Measurements from ENCODE around the gene MTCL1.
A peak's percentile ranks its signal among the peaks of the same experiment; 100 is the strongest.

Gene MTCL1

DNA sequence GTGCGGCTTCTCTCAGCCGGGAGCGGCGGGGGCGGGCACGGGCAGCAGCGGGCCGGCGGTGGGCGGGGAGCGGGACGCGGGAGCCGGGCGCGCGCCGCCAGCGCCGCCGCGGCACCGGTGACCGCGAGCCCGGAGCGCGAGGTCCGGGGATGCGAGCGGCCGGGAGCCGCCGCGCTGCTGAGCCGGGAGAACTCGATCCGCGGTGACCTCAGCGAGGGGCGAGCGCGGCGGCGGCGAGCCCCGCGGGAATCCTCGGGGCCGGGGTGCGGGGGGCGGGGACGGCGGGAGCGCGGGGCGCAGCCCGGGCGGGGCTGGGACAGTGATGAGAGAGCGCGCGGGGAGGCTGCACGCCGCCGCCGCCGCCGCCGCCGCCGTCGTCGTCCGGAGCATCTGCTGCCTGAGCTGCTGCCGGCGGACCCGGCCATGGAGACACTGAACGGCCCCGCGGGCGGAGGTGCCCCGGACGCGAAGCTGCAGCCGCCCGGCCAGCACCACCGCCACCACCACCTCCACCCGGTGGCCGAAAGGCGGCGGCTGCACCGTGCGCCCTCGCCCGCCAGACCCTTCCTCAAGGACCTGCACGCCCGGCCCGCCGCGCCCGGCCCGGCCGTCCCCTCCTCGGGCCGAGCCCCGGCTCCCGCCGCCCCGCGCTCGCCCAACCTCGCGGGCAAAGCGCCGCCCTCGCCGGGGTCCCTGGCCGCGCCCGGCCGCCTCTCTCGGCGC, at the start of gene MTCL1:
MTCL1 (plus strand) TSS at position 319 of the 723 bp plus-strand sequence; CDS start at position 424, 105 bp downstream.
- peaks cover 55% of the 10 kb centered on the region for H3K4me1 ChIP-seq
- peaks cover 24% of the 10 kb centered on the region for H3K27me3 ChIP-seq

DNA sequence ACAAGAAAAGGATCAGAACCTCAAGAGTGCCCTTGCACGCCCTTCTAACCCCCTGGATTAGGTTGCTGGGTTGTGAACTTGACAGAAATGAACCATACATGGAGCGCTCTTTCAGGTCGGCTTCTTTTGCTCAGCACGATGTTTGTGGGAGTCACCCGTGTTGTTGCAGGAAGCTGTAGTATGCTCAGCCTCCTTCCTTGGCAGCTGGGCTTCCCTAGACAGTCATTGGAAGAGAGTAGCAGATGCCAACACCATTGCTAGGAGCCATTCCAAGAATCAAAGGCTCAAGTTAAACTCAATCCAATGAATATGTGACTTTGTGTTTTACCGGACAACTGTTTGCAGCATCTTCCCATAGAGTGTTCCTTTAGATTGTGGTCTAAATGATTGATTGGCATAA, 49.1 kb upstream of the MTCL1 start:
- no peak for TF ChIP-seq Cebpa-rat (IDR thresholded peaks at IDR 0.05)
- Histone ChIP-seq H3K9me3 (no peaks in the 10 kb centered on the region), H3K27me3 (no peaks in the 10 kb centered on the region), H3K36me3 (no peaks in the 10 kb centered on the region), H4K20me1 (no peaks in the 10 kb centered on the region), H3K4me2 (peak overlapping the region; percentile 10; the same call in 1 of the 2 replicates), H3K9ac (no peak overlapping the region), H3K4me3 (no peak overlapping the region), H3K27ac (no peak overlapping the region), H3K4me1 (peaks cover 30% of the 10 kb centered on the region)

More for the DNA sequence above, at the start of gene MTCL1:
- peak within 1 kb of the TSS; percentile 99 for H3K9ac ChIP-seq
- H3K9me3 ChIP-seq = no peaks in the 10 kb centered on the region
- H3K4me2 ChIP-seq = peak within 1 kb of the TSS; percentile 99
- H3K36me3 ChIP-seq = peaks cover 29% of the 10 kb centered on the region; the same call in 1 of the 2 replicates
- peak within 1 kb of the TSS; percentile 99 for H3K4me3 ChIP-seq
- peaks cover 84% of the 10 kb centered on the region for H4K20me1 ChIP-seq
- no peak for TF ChIP-seq Cebpa-rat (IDR thresholded peaks at IDR 0.05)
- H3K27ac ChIP-seq = peak within 1 kb of the TSS; percentile 97

DNA sequence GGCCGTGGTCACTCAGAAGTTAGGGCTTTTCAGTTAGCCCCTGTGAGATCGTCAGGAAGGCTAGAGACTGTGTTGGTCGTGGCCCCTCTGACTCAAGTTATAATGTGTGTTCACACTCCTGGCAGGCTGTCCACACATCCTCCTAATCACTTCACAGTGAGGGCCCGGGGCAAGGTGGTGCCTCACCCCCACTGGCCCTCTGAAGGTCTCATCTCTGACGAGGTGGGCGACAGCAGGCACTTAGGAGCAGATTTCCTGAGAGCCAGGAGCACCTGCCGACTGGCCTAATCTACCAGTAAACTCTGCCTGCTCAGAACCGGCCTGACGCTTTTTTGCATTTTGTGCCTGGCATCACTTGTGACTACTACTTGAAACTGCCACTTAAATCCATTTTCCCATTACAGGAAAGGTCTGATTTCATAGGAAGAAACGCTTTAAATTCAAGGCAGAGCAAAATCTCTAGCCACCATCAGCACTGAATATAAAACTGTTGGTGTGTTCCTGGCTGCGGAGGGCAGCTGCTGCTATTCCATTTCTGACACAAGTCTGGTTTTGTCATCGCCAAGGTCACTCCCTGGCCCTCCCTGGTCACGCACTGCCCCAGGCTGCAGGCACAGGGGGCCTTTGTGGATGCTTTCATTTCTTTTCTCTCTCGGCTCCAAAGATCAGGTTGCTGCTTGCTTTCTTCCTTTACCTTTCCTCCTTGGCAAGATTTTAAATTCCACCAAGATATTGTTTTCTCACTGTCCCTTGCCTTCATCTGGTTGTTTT, 48.1 kb upstream of the MTCL1 start:
- TF ChIP-seq Cebpa-rat (IDR thresholded peaks at IDR 0.05) = no peak
- Histone ChIP-seq H3K4me3 (no peak overlapping the region), H3K9me3 (no peaks in the 10 kb centered on the region), H3K9ac (no peak overlapping the region), H3K36me3 (no peaks in the 10 kb centered on the region), H3K27ac (no peak overlapping the region), H3K4me1 (peaks cover 38% of the 10 kb centered on the region), H3K27me3 (no peaks in the 10 kb centered on the region), H3K4me2 (no peak overlapping the region), H4K20me1 (no peaks in the 10 kb centered on the region)

- H3K36me3 ChIP-seq = no peaks in the 10 kb centered on the region
- no peak overlapping the region for H3K4me2 ChIP-seq
- TF ChIP-seq Cebpa-rat (IDR thresholded peaks at IDR 0.05) = no peak
- peaks cover 38% of the 10 kb centered on the region for H3K4me1 ChIP-seq
- no peaks in the 10 kb centered on the region for H4K20me1 ChIP-seq
- H3K9ac ChIP-seq = no peak overlapping the region
- H3K27ac ChIP-seq = no peak overlapping the region
- no peaks in the 10 kb centered on the region for H3K9me3 ChIP-seq
- H3K4me3 ChIP-seq = no peak overlapping the region
- H3K27me3 ChIP-seq = no peaks in the 10 kb centered on the region
These were observed 47.4 kb upstream of the MTCL1 start for GRCh38 chr18:8657873-8658470.

DNA sequence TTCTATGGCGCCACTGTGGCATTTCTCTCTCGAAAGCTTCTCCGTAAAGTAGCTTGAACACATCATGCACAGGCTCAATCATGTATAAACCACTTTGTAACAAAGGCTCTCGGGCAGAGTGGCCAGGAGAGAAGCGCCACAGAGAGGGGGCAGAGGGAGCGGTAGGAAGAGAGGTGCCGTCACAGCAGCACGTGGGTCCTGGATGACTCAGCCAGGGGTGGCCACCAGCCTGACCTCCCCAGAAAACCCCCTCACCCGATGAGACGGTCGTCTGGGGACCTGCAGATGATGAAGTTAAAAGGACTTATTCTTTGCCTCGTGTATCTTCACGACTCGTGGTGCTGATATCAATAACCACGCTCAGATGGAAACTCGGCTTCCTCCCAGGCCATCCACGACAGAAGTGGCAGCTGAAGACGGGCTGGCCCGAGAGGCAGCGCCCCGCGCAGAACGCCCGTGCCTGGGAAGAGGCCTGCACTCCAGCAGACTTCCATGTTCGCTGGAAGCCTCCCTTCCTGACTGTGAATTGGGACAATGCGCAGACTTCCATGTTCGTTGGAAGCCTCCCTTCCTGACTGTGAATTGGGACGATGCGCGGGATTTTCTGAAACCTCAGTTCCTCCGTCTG, 46.4 kb upstream of the MTCL1 start:
- no peaks in the 10 kb centered on the region for H3K27me3 ChIP-seq
- H3K36me3 ChIP-seq = no peaks in the 10 kb centered on the region
- no peak overlapping the region for H3K27ac ChIP-seq
- H3K4me2 ChIP-seq = no peak overlapping the region
- TF ChIP-seq Cebpa-rat (IDR thresholded peaks at IDR 0.05) = no peak
- no peak overlapping the region for H3K4me3 ChIP-seq
- no peaks in the 10 kb centered on the region for H4K20me1 ChIP-seq
- no peak overlapping the region for H3K9ac ChIP-seq
- no peaks in the 10 kb centered on the region for H3K9me3 ChIP-seq
- peaks cover 34% of the 10 kb centered on the region for H3K4me1 ChIP-seq

DNA sequence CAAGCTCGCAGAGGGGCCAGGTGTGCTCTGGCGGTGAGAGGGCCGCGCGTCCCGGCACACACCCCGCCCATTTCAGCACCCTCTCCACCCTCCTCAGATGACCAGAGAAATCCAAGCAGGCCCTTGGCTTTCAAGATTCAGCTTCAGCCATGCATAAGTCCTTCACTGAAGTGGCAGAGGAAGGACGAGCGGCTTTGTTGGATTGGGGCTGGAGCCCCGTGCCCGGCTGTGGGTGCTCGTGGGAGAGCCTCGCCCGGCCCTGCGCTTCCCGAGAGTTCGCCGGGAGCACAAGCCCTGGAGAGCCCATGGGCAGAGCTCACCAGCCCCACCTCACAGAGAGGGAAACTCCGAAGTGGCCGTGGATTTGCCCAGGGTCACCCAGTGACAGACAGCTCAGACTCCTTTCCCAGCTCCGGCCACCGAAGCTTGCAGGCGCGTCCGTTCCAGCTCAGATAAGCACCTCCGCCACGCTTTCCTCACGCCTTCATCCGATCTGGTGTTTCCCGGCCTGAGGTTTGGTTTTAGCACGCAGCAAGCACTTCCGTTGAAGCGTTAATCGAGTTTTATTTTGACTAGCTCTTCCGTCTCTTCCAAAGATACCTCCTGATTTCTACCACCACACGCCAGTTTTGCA, 45.6 kb upstream of the MTCL1 start:
- no peak overlapping the region for H3K4me3 ChIP-seq
- no peak overlapping the region for H3K27ac ChIP-seq
- H3K9me3 ChIP-seq = peaks cover 6% of the 10 kb centered on the region
- H3K4me2 ChIP-seq = no peak overlapping the region
- no peak for TF ChIP-seq Cebpa-rat (IDR thresholded peaks at IDR 0.05)
- no peaks in the 10 kb centered on the region for H3K36me3 ChIP-seq
- H4K20me1 ChIP-seq = no peaks in the 10 kb centered on the region
- peaks cover 26% of the 10 kb centered on the region for H3K4me1 ChIP-seq
- H3K27me3 ChIP-seq = no peaks in the 10 kb centered on the region
- H3K9ac ChIP-seq = no peak overlapping the region

DNA sequence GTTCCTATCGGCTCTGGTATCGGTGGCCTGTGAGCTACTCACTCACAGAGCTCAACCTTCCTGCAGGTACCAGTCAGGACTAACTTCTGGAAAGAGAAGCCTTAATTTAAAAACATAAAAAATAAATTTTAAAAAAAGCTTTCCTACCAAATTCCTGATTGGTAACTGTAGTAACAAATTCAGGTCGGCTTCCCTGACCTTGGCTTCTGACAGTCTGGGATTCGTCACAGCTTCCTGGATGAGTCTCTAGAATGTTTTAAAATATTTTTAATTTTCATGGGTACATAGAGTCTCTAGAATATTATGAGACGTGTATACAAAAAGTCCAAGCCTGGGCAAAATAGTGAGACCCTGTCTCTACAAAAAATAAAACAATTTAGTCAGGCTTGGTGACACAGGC, 45.0 kb upstream of the MTCL1 start:
- no peak for TF ChIP-seq Cebpa-rat (IDR thresholded peaks at IDR 0.05)
- H3K4me3 ChIP-seq = no peak overlapping the region
- H3K9ac ChIP-seq = no peak overlapping the region
- H3K27me3 ChIP-seq = no peaks in the 10 kb centered on the region
- H3K4me2 ChIP-seq = no peak overlapping the region
- no peak overlapping the region for H3K27ac ChIP-seq
- peaks cover 12% of the 10 kb centered on the region for H3K9me3 ChIP-seq
- no peaks in the 10 kb centered on the region for H4K20me1 ChIP-seq
- no peaks in the 10 kb centered on the region for H3K36me3 ChIP-seq
- peaks cover 20% of the 10 kb centered on the region for H3K4me1 ChIP-seq

DNA sequence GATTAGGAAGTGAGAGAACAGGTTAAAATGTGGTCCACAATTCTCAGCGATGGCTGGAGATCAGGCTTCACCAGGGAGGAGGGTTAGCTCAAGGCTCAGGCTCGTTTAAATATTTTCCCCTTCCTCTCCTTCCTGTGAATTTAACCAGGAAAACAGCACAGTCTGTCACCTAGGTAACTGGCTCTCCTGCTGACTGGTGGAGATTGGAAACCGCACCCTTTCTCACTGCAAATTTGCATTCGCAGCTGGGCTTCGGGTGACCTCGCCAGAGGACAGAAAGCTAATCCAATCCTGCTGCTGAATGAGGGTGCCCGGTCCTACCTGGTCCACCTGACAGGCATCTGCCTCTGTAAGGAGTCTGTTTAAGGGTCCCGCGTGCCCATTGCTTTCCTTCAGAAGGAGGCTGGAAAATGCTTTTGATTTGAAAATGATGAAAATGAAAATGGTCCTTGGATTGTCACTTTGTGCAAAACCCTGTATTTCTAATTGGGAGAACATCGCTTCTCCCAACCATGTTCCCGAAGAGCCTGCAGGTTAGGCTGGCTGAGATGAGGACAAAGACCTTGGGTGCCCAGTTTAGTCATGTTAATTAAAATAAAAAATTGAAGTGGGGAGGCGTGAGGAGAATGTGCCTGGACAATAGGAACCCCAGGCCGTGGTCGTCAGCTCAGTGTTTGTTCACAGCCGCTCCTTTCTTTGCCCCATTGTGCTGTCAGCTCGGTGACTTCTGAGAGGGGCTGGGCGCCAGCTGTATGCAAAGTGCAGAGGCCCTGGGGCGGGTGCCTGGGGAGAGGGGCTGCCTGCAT, 43.4 kb upstream of the MTCL1 start:
- Histone ChIP-seq H3K9me3 (peaks cover 14% of the 10 kb centered on the region), H3K27ac (no peak overlapping the region), H3K36me3 (no peaks in the 10 kb centered on the region), H3K4me3 (no peak overlapping the region), H3K4me1 (peaks cover 9% of the 10 kb centered on the region), H3K27me3 (no peaks in the 10 kb centered on the region), H3K9ac (0 out of 2 replicates have a peak overlapping the region, but pooled peaks have one; percentile 24), H3K4me2 (peak overlapping the region; percentile 43), H4K20me1 (no peaks in the 10 kb centered on the region)
- TF ChIP-seq Cebpa-rat (IDR thresholded peaks at IDR 0.05) = no peak
